ENCODE measurements around the gene CKAP5. TPM values are rescaled to one million over a fixed set of nuclear protein-coding genes. Genes with fewer than 3 reads are reported as not detected.

CKAP5 gene
- total RNA-seq, 2 experiments from 2014 or later, result 23.2 to 26.9 TPM

DNA sequence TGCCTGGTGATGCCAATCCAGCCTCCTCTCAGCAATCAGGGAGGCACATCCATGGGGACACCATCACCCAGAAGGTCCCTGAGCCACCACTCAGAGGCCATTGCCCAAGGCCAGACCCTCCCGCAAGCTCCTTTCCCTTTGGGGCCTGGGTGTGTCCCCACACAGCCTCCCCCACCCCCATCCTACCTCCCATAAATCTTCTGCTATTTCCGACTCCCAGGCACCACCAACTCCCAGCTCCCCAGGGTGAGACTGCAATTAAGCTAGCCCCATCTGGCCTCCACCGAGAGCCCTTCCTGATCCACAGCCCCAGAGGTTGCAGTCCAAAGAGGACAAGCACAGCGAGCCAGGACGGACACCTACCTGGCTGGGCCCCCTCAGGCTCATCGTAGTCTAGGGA lies 152.0 kb downstream of the CKAP5 start:
- CTCF ChIA-PET, result no interaction called here
- ATAC-seq (ENCODE audit: poor library complexity) (no peak), DNase-seq (no peak)
- Histone ChIP-seq H3K27ac (ENCODE audit: low read depth in 1 of 2, low read length in 2 of 2) (no peak overlapping the region), H3K4me3 (ENCODE audit: low read length) (no peak overlapping the region), H3K27me3 (ENCODE audit: control insufficient read depth in 1 of 2, insufficient read depth in 2 of 2, low read length in 2 of 2) (no peaks in the 10 kb centered on the region), H3K36me3 (ENCODE audit: insufficient read depth, low read length) (peaks cover 64% of the 10 kb centered on the region), H3K9me3 (ENCODE audit: control insufficient read depth in 1 of 2, insufficient read depth in 1 of 2, low read length in 2 of 2) (no peaks in the 10 kb centered on the region), H3K4me1 (ENCODE audit: insufficient read depth, low read length) (peaks cover 48% of the 10 kb centered on the region)
- Mint-ChIP-seq H3K36me3 (ENCODE audit: low read depth) (peaks cover 67% of the 10 kb centered on the region), H3K9me3 (no peaks in the 10 kb centered on the region), H3K4me1 (ENCODE audit: low read depth) (peaks cover 24% of the 10 kb centered on the region), H3K27me3 (no peaks in the 10 kb centered on the region), H3K27ac (peak overlapping the region; percentile 14), H3K4me3 (no peak overlapping the region)
- TF ChIP-seq, protein P1, sequence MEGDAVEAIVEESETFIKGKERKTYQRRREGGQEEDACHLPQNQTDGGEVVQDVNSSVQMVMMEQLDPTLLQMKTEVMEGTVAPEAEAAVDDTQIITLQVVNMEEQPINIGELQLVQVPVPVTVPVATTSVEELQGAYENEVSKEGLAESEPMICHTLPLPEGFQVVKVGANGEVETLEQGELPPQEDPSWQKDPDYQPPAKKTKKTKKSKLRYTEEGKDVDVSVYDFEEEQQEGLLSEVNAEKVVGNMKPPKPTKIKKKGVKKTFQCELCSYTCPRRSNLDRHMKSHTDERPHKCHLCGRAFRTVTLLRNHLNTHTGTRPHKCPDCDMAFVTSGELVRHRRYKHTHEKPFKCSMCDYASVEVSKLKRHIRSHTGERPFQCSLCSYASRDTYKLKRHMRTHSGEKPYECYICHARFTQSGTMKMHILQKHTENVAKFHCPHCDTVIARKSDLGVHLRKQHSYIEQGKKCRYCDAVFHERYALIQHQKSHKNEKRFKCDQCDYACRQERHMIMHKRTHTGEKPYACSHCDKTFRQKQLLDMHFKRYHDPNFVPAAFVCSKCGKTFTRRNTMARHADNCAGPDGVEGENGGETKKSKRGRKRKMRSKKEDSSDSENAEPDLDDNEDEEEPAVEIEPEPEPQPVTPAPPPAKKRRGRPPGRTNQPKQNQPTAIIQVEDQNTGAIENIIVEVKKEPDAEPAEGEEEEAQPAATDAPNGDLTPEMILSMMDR (IDR thresholded peaks at IDR 0.05), result no peak
- POLR2A ChIA-PET, result interaction anchor here (0.9 to 10.9 kb wide), 2 partner anchors 10 to 21 kb away, joined by 3 to 146 read pairs; no protein-coding TSS in a partner anchor
- intact Hi-C loops (cut with DNase I, micrococcal nuclease), result loop anchor here in 1 of 2 experiments (10.0 kb wide), 1 partner anchor 579 kb away; no protein-coding TSS in a partner anchor

DNA sequence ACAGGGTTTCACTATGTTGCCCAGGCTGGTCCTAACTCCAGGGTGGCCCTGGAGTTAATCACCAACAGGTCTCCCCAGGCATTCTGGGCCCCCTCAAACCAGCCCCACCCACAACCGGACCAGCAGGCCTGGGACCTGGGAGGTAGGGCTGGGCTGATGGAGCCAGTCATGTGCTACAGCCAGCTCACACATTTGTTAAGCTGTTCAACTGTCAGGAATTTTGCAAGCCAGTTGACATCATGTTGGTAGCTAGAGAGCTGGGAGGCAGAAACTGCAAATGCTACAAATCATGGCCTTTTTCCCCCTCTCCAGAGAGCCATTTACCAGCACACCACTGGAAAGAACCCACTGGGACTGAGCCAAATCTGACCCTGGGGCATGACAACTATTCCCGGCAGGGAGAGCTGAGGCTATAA lies 152.5 kb downstream of the CKAP5 start:
- no peak for ATAC-seq (ENCODE audit: poor library complexity)
- H3K36me3 Mint-ChIP-seq (ENCODE audit: low read depth), result peaks cover 66% of the 10 kb centered on the region

More for the DNA sequence above, 152.5 kb downstream of the CKAP5 start:
- TF ChIP-seq, protein P1 (IDR thresholded peaks at IDR 0.05), result no peak
- Mint-ChIP-seq H3K27me3 (no peaks in the 10 kb centered on the region), H3K4me3 (no peak overlapping the region), H3K9me3 (no peaks in the 10 kb centered on the region), H3K4me1 (ENCODE audit: low read depth) (peaks cover 20% of the 10 kb centered on the region), H3K27ac (no peak overlapping the region)
- Histone ChIP-seq H3K4me3 (ENCODE audit: low read length) (no peak overlapping the region), H3K27ac (ENCODE audit: low read depth in 1 of 2, low read length in 2 of 2) (no peak overlapping the region), H3K36me3 (ENCODE audit: insufficient read depth, low read length) (peaks cover 66% of the 10 kb centered on the region), H3K4me1 (ENCODE audit: insufficient read depth, low read length) (peaks cover 44% of the 10 kb centered on the region), H3K9me3 (ENCODE audit: control insufficient read depth in 1 of 2, insufficient read depth in 1 of 2, low read length in 2 of 2) (no peaks in the 10 kb centered on the region), H3K27me3 (ENCODE audit: control insufficient read depth in 1 of 2, insufficient read depth in 2 of 2, low read length in 2 of 2) (no peaks in the 10 kb centered on the region)
- no peak for DNase-seq
- POLR2A ChIA-PET, result interaction anchor here (0.9 to 10.9 kb wide), 2 partner anchors 10 to 21 kb away, joined by 3 to 146 read pairs; no protein-coding TSS in a partner anchor
- CTCF ChIA-PET, result interaction anchor here (0.6 kb wide), 1 partner anchor 756 kb away, joined by 3 read pairs; the partner anchor contains the start of gene RAPSN
- intact Hi-C loops (cut with DNase I, micrococcal nuclease), result loop anchor here in 1 of 2 experiments (10.0 kb wide), 1 partner anchor 579 kb away; no protein-coding TSS in a partner anchor

Small RNAs within 50 kb of the gene (microRNA-seq; reads per million reads assigned to microRNA genes)
- not detected for gene MIR5582 (ENCODE audit: borderline microRNAs expressed, borderline replicate concordance)

Other genes starting within 250 kb of the CKAP5 start
- 10 to 100 TPM; 18.2 to 18.7 TPM for gene HARBI1, start 229.1 kb downstream of the CKAP5 start, total RNA-seq
- gene ATG13, start 228.7 kb downstream of the CKAP5 start, total RNA-seq, result 100 to 1,000 TPM in 1 of 2 experiments, 10 to 100 TPM in 1; 95.7 to 102 TPM
- gene ARHGAP1, start 145.7 kb downstream of the CKAP5 start, total RNA-seq, result 10 to 100 TPM; 33.7 to 36.3 TPM
- 10 to 100 TPM; 22.7 to 23.0 TPM for gene ZNF408, start 145.2 kb downstream of the CKAP5 start, total RNA-seq
- not detected for gene F2, start 127.1 kb downstream of the CKAP5 start, total RNA-seq
- gene LRP4, start 72.3 kb upstream of the CKAP5 start, total RNA-seq, result not detected
- 1 to 10 TPM; 6.6 to 7.3 TPM for gene CSTPP1, start 90.5 kb upstream of the CKAP5 start, total RNA-seq

Measured in CD4-positive, alpha-beta T cell (primary cell).